GM21423 (cell line): ENCODE data around the gene BCDIN3D.
"Not testable (repeated sequence)": the region's sequence is repeated elsewhere in the genome, so short reads cannot be mapped to it uniquely, and the experiment has no call there.

Source experiments
- ATAC-seq: cut with Tn5 transposase; IDR thresholded peaks from one replicate; pipeline ENCODE4 v1.9.1; 2021; ENCODE audit warnings: mild to moderate bottlenecking, moderate library complexity; ENCODE audit not compliant: unreplicated experiment

BCDIN3D gene

GRCh38 chr12:49877066-49877465 lies 34.2 kb upstream of the BCDIN3D start:
- no peak for ATAC-seq

GRCh38 chr12:49876070-49876469 lies 33.2 kb upstream of the BCDIN3D start:
- no peak for ATAC-seq

GRCh38 chr12:49875115-49875720 lies 32.3 kb upstream of the BCDIN3D start:
- ATAC-seq = no peak

- no peak for ATAC-seq
Measured at GRCh38 chr12:49874142-49874897, 31.4 kb upstream of the BCDIN3D start.

- no peak for ATAC-seq
Measured at GRCh38 chr12:49873361-49873934, 30.5 kb upstream of the BCDIN3D start.

GRCh38 chr12:49872781-49873181 lies 29.9 kb upstream of the BCDIN3D start:
- ATAC-seq = no peak

GRCh38 chr12:49872381-49872780 lies 29.5 kb upstream of the BCDIN3D start:
- ATAC-seq = no peak

GRCh38 chr12:49871811-49872251 lies 28.9 kb upstream of the BCDIN3D start:
- not testable (repeated sequence) for ATAC-seq

- ATAC-seq = no peak
Measured at GRCh38 chr12:49871263-49871561, 28.3 kb upstream of the BCDIN3D start.

- ATAC-seq = no peak
Measured at GRCh38 chr12:49870501-49871262, 27.8 kb upstream of the BCDIN3D start.

GRCh38 chr12:49869816-49870500 lies 27.1 kb upstream of the BCDIN3D start:
- no peak for ATAC-seq

GRCh38 chr12:49868952-49869815 lies 26.3 kb upstream of the BCDIN3D start:
- no peak for ATAC-seq

- ATAC-seq = no peak
Measured at GRCh38 chr12:49868449-49868848, 25.5 kb upstream of the BCDIN3D start.

GRCh38 chr12:49867570-49868341 lies 24.9 kb upstream of the BCDIN3D start:
- no peak for ATAC-seq

GRCh38 chr12:49866859-49867569 lies 24.1 kb upstream of the BCDIN3D start:
- no peak for ATAC-seq

- no peak for ATAC-seq
Measured at GRCh38 chr12:49865782-49866135, 22.9 kb upstream of the BCDIN3D start.

GRCh38 chr12:49865109-49865781 lies 22.3 kb upstream of the BCDIN3D start:
- no peak for ATAC-seq

- no peak for ATAC-seq
Measured at GRCh38 chr12:49864798-49865090, 21.8 kb upstream of the BCDIN3D start.
